HUES6 (cell line): ENCODE results near the gene ADAMTS4.
A peak's percentile ranks its signal among the peaks of the same experiment; 100 is the strongest.
"Not testable (repeated sequence)": the region's sequence is repeated elsewhere in the genome, so short reads cannot be mapped to it uniquely, and the experiment has no call there.

Experiments used
- H3K27ac ChIP-seq: 2 replicates; pipeline ENCODE4 v1.7.0; 2013; ENCODE audit warnings: low read depth, mild to moderate bottlenecking, low read length, inconsistent platforms
- H3K27me3 ChIP-seq: 2 replicates; pipeline ENCODE4 v1.6.1; 2013; ENCODE audit warnings: low read length; ENCODE audit not compliant: control insufficient read depth, insufficient read depth
- H3K36me3 ChIP-seq: 2 replicates; pipeline ENCODE4 v1.6.1; 2013; ENCODE audit warnings: low read length; ENCODE audit not compliant: control insufficient read depth, insufficient read depth
- H3K4me1 ChIP-seq: 2 replicates; pipeline ENCODE4 v1.6.1; 2013; ENCODE audit warnings: low read length; ENCODE audit not compliant: control insufficient read depth, insufficient read depth
- H3K4me3 ChIP-seq: 2 replicates; pipeline ENCODE4 v1.5.1; 2013; ENCODE audit warnings: low read depth, low read length
- H3K9ac ChIP-seq: one replicate; pipeline ENCODE4 v1.6.1; 2013; ENCODE audit warnings: mild to moderate bottlenecking, low read length
- H3K9me3 ChIP-seq: 2 replicates; pipeline ENCODE4 v1.6.1; 2013; ENCODE audit warnings: low read depth, low read length; ENCODE audit not compliant: control insufficient read depth, insufficient read depth

The ADAMTS4 gene

DNA sequence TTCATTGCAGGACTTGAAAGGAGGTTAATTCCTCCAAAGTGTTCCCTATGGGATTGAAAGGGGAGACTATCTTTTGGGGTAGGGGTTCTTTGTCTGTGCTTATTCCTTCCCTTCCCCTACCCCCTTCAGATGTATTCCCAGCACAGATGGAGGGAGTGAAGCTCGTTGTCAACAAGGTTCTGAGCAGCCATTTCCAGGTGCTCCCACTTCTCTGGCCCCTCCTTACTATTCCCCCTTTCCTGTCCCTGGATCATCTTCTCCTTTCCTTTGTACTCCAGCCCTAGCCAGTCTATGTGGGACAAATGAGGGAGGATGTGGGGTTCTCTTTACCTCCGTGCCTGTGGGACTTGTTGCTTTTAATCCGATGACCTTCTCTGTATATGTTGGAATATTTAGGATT lies 27.9 kb upstream of the ADAMTS4 start:
- Histone ChIP-seq H3K9ac (peak overlapping the region; percentile 54), H3K4me1 (peaks cover 26% of the 10 kb centered on the region), H3K9me3 (no peaks in the 10 kb centered on the region), H3K27ac (no peak overlapping the region; the same call in 1 of the 2 replicates), H3K36me3 (peaks cover 25% of the 10 kb centered on the region), H3K4me3 (peak overlapping the region; percentile 96), H3K27me3 (no peaks in the 10 kb centered on the region)

DNA sequence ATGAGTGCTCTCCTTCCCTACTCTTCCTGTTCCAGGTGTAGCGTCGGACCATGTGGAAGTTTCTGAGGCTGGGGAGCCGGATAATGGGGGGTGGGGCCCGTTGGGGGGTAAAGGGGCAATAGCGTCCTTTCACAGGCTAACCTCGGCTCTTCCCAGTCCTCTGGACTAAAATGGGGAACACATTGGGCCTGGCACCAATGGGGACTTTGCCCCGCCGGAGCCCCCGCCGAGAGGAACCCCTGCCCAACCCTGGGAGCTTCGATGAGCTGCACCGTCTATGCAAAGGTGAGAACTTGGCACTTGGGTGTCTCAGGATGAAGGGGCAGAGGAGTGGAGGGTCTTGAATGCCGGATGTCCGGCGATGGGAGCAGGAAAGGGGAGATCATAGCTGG lies 27.5 kb upstream of the ADAMTS4 start:
- Histone ChIP-seq H3K9ac (peak overlapping the region; percentile 83), H3K9me3 (no peaks in the 10 kb centered on the region), H3K27me3 (no peaks in the 10 kb centered on the region), H3K4me1 (peaks cover 26% of the 10 kb centered on the region), H3K4me3 (peak overlapping the region; percentile 96), H3K36me3 (peaks cover 25% of the 10 kb centered on the region), H3K27ac (peak overlapping the region; percentile 18; the same call in 1 of the 2 replicates)

DNA sequence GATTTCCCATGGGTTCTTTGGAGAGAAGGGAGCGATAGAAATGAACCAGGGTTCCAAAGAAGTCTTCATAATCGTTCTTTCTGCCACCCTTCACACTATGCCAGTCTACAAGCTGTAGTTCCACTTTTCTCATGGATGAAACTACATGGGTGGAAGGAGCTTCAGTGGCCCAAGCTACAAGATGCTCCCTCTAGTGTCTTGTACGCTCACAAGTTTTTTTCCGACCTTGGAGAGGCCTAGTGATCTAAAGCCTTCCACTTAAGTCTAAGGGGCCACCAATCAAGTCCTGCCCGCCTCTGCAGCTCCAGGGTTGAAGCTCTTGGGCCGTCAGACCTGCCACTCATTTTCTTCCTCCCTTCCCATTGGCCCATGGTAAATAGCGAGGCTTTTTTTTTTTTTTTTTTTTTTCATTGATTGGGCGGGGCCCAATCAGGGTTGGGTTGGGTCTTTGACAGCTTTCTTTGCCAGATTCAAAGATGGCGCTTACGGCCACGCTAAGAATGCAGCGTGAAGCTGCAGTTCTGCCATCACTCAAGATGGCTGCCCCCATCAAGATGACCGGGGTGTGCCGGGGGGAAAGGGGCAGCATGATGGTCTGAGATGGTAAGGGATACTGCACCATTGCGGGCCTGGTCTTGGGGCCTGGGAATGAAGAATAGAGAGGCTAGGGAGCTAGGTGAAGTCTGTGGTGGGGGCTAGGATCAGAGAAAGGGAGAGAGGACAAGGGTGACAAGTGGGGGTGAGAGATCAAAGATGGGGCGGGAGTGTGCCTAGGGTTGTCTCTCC lies 26.9 kb upstream of the ADAMTS4 start, which contains the start of gene TOMM40L:
Gene TOMM40L, plus strand, starts transcription at position 527 of the 786 bp plus-strand sequence. CDS start 430 bp downstream, outside the sequence.
- Histone ChIP-seq H3K4me3 (peak within 1 kb of the TSS; percentile 96), H3K9me3 (no peaks in the 10 kb centered on the region), H3K27me3 (no peaks in the 10 kb centered on the region), H3K4me1 (peaks cover 26% of the 10 kb centered on the region), H3K9ac (peak within 1 kb of the TSS; percentile 83), H3K27ac (peak within 1 kb of the TSS; percentile 18; the same call in 1 of the 2 replicates), H3K36me3 (peaks cover 23% of the 10 kb centered on the region)

DNA sequence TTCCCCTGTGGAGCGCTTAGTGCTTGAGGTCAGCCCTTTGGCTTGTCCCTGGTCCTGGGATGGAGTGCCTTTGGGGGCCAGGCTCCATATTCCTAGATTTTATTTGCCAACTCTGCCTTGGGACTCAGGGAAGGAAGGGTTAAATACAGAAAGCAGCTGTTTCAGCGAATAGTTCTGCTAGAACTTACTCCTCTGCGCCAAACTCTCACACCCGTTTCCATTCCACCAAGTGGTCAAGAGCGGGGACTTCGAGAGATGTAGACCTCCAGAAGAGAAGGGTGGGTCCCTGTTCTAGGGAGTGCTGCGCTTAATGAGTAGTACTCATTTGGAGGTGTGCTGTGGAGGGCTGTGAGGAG lies 26.3 kb upstream of the ADAMTS4 start:
- Histone ChIP-seq H3K9ac (no peak overlapping the region), H3K36me3 (peaks cover 18% of the 10 kb centered on the region), H3K27me3 (no peaks in the 10 kb centered on the region), H3K9me3 (no peaks in the 10 kb centered on the region), H3K27ac (no peak overlapping the region), H3K4me1 (peaks cover 26% of the 10 kb centered on the region), H3K4me3 (0 out of 2 replicates have a peak overlapping the region, but pooled peaks have one; percentile 10)

DNA sequence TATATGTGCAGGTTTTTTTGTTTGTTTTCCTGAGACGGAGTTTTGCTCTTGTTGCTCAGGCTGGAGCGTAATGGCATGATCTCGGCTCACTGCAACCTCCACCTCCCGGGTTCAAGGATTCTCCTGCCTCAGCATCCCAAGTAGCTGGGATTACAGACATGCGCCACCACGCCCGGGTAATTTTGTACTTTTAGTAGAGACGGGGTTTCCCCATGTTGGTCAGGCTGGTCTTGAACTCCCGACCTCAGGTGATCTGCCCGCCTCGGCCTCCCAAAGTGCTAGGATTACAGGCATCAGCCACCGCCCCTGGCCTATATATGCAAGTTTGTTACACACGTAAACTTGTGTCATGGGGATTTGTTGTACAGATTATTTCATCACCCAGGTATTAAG lies 25.8 kb upstream of the ADAMTS4 start:
- H3K4me1 ChIP-seq, result peaks cover 26% of the 10 kb centered on the region
- not testable (repeated sequence) for H3K4me3 ChIP-seq, H3K27ac ChIP-seq, H3K9me3 ChIP-seq, H3K27me3 ChIP-seq, H3K9ac ChIP-seq
- H3K36me3 ChIP-seq, result peaks cover 15% of the 10 kb centered on the region

DNA sequence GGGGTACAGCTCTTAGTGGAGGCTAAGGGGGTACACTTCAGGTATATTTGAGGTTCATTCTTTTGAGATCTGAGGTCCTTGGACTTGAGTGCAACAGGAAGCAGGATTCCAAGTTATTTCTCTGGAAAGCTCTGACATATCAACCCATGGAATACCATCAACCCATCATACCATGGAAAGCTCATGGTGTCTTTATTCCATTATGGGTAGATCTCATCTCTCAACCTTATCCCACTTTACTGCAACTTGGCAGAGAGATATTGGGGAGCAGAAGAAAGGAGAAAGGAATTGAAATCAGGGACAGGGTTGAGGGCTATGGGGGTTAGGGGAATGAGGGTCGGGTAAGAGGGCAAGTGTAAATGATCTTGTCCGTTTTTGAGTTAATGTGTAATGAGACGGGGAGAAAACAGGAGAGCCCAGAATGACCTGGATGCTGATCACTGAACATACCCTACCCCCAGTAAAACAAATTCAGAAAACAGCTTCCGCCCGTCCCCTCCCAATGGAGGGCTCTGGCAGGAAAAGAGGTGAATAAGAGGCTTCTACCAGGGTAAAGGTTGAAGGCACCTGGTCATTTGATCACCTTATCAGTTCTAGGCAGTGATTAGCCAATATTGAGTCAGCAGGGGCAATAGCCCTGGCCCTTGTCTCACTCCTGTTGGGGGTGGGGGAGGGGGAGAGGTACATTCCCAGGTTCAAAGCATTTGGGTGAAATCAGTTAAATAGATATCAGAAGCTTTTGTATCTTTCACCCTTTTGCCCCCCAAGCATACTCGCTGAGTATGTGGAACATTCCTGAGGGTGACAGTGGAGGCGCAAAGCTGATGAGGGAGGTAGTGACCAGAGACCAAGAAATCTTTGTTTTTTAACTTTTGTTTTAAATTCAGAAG lies 25.2 kb upstream of the ADAMTS4 start:
- peaks cover 9% of the 10 kb centered on the region for H3K36me3 ChIP-seq
- H3K9ac ChIP-seq, result no peak overlapping the region
- peaks cover 26% of the 10 kb centered on the region for H3K4me1 ChIP-seq
- no peaks in the 10 kb centered on the region for H3K9me3 ChIP-seq
- H3K27me3 ChIP-seq, result no peaks in the 10 kb centered on the region
- H3K27ac ChIP-seq, result no peak overlapping the region
- no peak overlapping the region for H3K4me3 ChIP-seq

DNA sequence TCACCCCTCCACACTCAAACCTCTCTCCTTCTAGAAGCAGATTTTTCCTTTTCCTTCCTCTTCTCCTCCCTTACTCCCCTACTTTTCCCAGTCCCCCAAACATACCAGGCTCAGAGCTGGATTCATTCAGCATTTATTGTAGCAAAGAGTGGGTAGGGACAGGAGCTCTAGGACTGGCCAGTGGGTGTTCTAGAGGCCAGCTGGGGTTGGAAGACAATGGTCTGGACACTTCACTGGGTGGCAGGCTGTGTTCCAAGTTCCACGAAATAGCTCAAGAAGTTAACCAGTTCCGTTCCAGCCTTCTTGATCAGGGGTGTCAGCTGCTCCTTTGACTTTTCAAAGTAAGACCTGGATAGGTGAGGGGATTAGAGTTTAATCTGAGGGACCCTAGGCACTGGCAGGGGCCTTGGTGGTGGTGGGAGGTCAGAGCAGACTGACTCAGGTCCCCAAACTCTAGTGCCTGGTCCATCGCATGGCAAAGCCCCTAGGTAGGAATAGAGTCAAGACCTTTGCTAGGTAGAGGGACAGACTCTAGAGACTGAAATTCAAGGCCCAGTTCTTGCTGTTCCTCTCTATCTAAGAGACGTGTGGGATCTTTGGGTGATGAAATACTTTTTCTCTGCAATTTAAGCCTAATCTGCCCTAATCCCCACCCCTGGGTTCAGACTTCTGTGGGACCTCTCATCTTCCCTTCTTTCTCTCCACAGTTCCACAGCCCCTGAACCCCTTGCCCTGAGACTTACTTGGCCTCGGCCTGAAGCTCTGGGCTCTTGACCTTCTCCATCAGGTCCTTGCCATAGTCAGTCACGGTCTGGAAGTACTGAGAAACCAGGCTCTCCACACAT lies 23.5 kb upstream of the ADAMTS4 start:
- Histone ChIP-seq H3K27ac (no peak overlapping the region), H3K27me3 (no peaks in the 10 kb centered on the region), H3K9me3 (no peaks in the 10 kb centered on the region), H3K9ac (no peak overlapping the region), H3K36me3 (no peaks in the 10 kb centered on the region), H3K4me3 (no peak overlapping the region), H3K4me1 (peaks cover 31% of the 10 kb centered on the region)

DNA sequence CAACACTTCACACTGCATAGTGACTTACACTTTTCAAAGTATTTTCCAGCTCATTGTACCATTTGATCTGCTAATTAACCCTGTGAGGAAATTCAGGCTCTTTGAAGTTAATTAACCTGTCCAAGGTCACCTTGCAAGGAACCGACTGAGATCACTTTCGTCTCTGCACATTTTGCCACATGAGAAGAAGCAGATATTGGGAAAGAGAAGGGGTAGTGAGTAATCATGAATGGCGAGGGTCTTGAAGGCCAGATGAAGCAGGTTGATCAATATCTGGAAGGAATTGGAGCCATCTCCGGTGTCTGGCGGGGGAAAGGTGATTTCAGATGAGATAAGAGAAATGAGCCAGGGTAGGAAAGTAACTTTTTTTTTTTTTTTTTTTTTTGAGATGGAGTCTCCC lies 21.1 kb upstream of the ADAMTS4 start:
- Histone ChIP-seq H3K9ac (no peak overlapping the region), H3K4me1 (peaks cover 22% of the 10 kb centered on the region)

DNA sequence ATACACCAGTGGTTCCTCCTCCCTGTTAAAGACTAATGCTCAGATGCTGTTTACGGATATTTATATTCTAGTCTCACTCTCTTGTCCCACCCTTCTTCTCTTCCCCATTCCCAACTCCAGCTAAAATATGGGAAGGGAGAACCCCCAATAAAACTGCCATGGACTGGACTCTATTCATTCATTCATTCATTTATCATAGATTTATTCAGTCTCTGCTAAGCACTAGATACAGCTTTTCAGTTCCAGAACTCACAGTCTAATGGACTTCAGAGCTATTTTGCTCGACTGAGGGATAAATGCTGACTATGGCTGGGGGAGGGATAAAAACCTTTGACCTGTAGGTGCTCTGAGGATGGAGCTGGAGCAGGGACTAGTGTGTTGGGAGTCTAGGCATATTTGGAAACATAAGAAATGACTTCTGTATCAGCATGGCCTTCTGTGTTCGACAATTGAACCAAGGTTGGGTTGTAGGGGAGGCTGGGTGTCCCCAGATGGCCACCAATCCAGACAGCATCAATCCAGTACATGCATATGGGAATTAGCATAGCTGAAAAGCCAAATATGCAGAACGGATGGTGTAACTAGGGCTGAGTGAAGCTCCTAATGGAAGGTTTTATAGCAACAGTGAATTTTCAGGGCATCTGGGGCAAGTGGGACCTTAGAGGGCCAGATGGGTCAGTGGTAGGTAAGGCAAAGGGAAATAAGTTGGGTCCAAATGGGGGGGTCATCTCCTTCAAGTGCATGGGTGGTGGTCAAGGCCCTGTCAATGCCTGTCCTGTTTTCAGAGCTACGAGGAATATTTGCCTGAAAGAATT lies 20.4 kb upstream of the ADAMTS4 start:
- Histone ChIP-seq H3K9ac (no peak overlapping the region), H3K27me3 (no peaks in the 10 kb centered on the region), H3K36me3 (peaks cover 7% of the 10 kb centered on the region), H3K9me3 (no peaks in the 10 kb centered on the region), H3K4me1 (peaks cover 21% of the 10 kb centered on the region), H3K27ac (no peak overlapping the region), H3K4me3 (no peak overlapping the region)

More for the DNA sequence above, 21.1 kb upstream of the ADAMTS4 start:
- H3K36me3 ChIP-seq, result peaks cover 3% of the 10 kb centered on the region; the same call in 1 of the 2 replicates
- no peaks in the 10 kb centered on the region for H3K27me3 ChIP-seq
- H3K27ac ChIP-seq, result no peak overlapping the region
- no peak overlapping the region for H3K4me3 ChIP-seq
- H3K9me3 ChIP-seq, result no peaks in the 10 kb centered on the region
